B cell (primary cell): ENCODE results near the gene AOPEP. TPM values are rescaled to one million over a fixed set of nuclear protein-coding genes. Genes with fewer than 3 reads are reported as not detected.

ENCODE experiments used
- ATAC-seq: fragments of 200-7000 bp; cut with Tn5 transposase; one replicate; pipeline ENCODE4 v1.10.0; 2021; ENCODE audit warnings: low read depth, mild to moderate bottlenecking, moderate number of reproducible peaks, moderate library complexity
- CTCF ChIA-PET: fragments of 350-600 bp; sonication (Branson Sonifier 250); formaldehyde crosslinking; loops from one replicate; lab custom pipeline; 2021; ENCODE audit warnings: antibody characterized with exemption, inconsistent platforms; lab: Charles Lee
- POLR2A ChIA-PET: fragments of 350-600 bp; sonication (Branson Sonifier 250); formaldehyde crosslinking; loops from one replicate; lab custom pipeline; 2021; ENCODE audit warnings: antibody characterized with exemption; lab: Charles Lee
- DNase-seq: peaks from one replicate; pipeline ENCODE4 v3.0.0; 2013
- H2AFZ ChIP-seq: 2 replicates; pipeline ENCODE4 v1.6.1; 2012; ENCODE audit warnings: mild to moderate bottlenecking, low read depth, low read length; ENCODE audit not compliant: insufficient read depth, poor library complexity, severe bottlenecking
- H3K27ac ChIP-seq, 2 donors: 1 replicate in 1 of 2; 2 replicates in 1 of 2; pipeline ENCODE4 v1.5.1; 2012 to 2013; ENCODE audit warnings: low read length in 2 of 2, mild to moderate bottlenecking in 2 of 2, moderate library complexity in 1 of 2
- H3K27me3 ChIP-seq, 4 experiments: fragments of 200-600 bp in 1 of 4; sonication (generic) in 1 of 4; replicated peaks in 1 of 4; 1 replicate in 2 of 4; 2 replicates in 2 of 4; pipeline versions ENCODE4 v1.6.1 to v1.7.0; 2013 to 2016; ENCODE audit warnings: low read length in 3 of 4, mild to moderate bottlenecking in 2 of 4, mixed read lengths in 1 of 4, moderate library complexity in 1 of 4; ENCODE audit not compliant: insufficient read depth in 4 of 4, control insufficient read depth in 3 of 4; ENCODE audit errors: control extremely low read depth in 1 of 4
- H3K36me3 ChIP-seq, 2 experiments: replicated peaks in 1 of 2; 1 replicate in 1 of 2; 2 replicates in 1 of 2; pipeline versions ENCODE4 v1.6.1 to v1.7.1; 2013; ENCODE audit warnings: low read length in 1 of 2; ENCODE audit not compliant: insufficient read depth in 2 of 2, control insufficient read depth in 1 of 2; ENCODE audit errors: control extremely low read depth in 1 of 2, extremely low read depth in 1 of 2
- H3K4me1 ChIP-seq, 2 donors: fragments of 200-600 bp in 1 of 2; sonication (generic) in 1 of 2; 1 replicate in 1 of 2; 2 replicates in 1 of 2; pipeline versions ENCODE4 v1.5.1 to v1.6.1; 2013 to 2017; ENCODE audit warnings: low read length in 2 of 2; ENCODE audit not compliant: control insufficient read depth in 2 of 2, insufficient read depth in 2 of 2
- H3K4me2 ChIP-seq: replicated peaks from 2 replicates; pipeline ENCODE3; 2012; ENCODE audit warnings: mild to moderate bottlenecking, low read depth, low read length; ENCODE audit not compliant: poor library complexity, severe bottlenecking
- H3K4me3 ChIP-seq, 5 experiments: fragments of 200-600 bp in 1 of 5; sonication (generic) in 1 of 5; 1 replicate in 3 of 5; 2 replicates in 2 of 5; pipeline versions ENCODE4 v1.5.1 to v1.7.0; 2011 to 2016; ENCODE audit warnings: low read length in 4 of 5, mild to moderate bottlenecking in 4 of 5, low read depth in 2 of 5, control low read depth in 1 of 5, moderate library complexity in 1 of 5; ENCODE audit not compliant: insufficient read depth in 1 of 5; ENCODE audit errors: control extremely low read depth in 1 of 5, extremely low read depth in 1 of 5
- H3K79me2 ChIP-seq: fragments of 200-600 bp; sonication (generic); one replicate; pipeline ENCODE4 v1.6.0; 2016; ENCODE audit warnings: low read length; ENCODE audit not compliant: control insufficient read depth, insufficient read depth
- H3K9ac ChIP-seq: fragments of 200-600 bp; sonication (generic); 2 replicates; pipeline ENCODE4 v1.6.1; 2017; ENCODE audit warnings: mild to moderate bottlenecking, low read length, moderate library complexity
- H3K9me3 ChIP-seq, 3 donors: one replicate each; pipeline versions ENCODE4 v1.6.1 to v1.7.1; 2013; ENCODE audit warnings: low read length in 2 of 3; ENCODE audit not compliant: control insufficient read depth in 2 of 3, insufficient read depth in 1 of 3; ENCODE audit errors: control extremely low read depth in 1 of 3
- H4K20me1 ChIP-seq: 2 replicates; pipeline ENCODE4 v1.6.0; 2012; ENCODE audit warnings: mild to moderate bottlenecking, low read length; ENCODE audit not compliant: insufficient read depth, control insufficient read depth, poor library complexity, severe bottlenecking
- H3K27ac Mint-ChIP-seq: one replicate; pipeline ENCODE4 v1.8.0; 2021; ENCODE audit warnings: mixed read lengths
- H3K27me3 Mint-ChIP-seq: one replicate; pipeline ENCODE4 v1.8.0; 2021; ENCODE audit warnings: mixed read lengths
- H3K4me1 Mint-ChIP-seq: one replicate; pipeline ENCODE4 v1.8.0; 2021; ENCODE audit warnings: mixed read lengths
- H3K4me3 Mint-ChIP-seq: one replicate; pipeline ENCODE4 v1.8.0; 2021; ENCODE audit warnings: mixed read lengths
- H3K9me3 Mint-ChIP-seq: one replicate; pipeline ENCODE4 v1.8.0; 2022; ENCODE audit warnings: mixed read lengths; ENCODE audit not compliant: insufficient read depth
- EZH2 ChIP-seq: IDR thresholded peaks from 2 replicates; pipeline ENCODE4 v1.6.1; 2012; ENCODE audit warnings: borderline replicate concordance, low read depth, mild to moderate bottlenecking, moderate library complexity, low read length; ENCODE audit not compliant: insufficient read depth, poor library complexity, severe bottlenecking
- whole genome bisulfite sequencing: methylation state at CpG from one replicate; pipeline ENCODE4 v1.1.5; 2013; ENCODE audit warnings: missing lambda C conversion rate; ENCODE audit not compliant: insufficient coverage; 5-methylcytosine and 5-hydroxymethylcytosine counted together
- intact Hi-C: fragments of 100-400 bp; cut with micrococcal nuclease; formaldehyde crosslinking; loops from one replicate; pipeline ENCODE4 v1.10.0; 2022
- polyA plus RNA-seq: library from polyadenylated mRNA; depleted of rRNA; stranded (reverse); fragments of >200 nt; gene quantifications from 2 replicates; pipeline ENCODE4 v1.2.3, GENCODE V29; 2012
- total RNA-seq, 2 donors: library from RNA; stranded (reverse); fragments of 120-200 nt in 1 of 2; gene quantifications; 1 replicate in 1 of 2; 2 replicates in 1 of 2; pipeline versions ENCODE4 v1.2.3 to v1.2.4, GENCODE V29; 2013 to 2022
- TF ChIP-seq, protein P1 (sequence below): fragments of 200-600 bp; IDR thresholded peaks from one replicate; pipeline ENCODE4 v1.8.0; 2022; ENCODE audit warnings: antibody characterized with exemption, mild to moderate bottlenecking

Gene AOPEP
- total and polyA plus RNA-seq, 2 donors (not counting 1 experiment from before 2014, with no cell fraction given) = 5.1 to 35.8 TPM

DNA sequence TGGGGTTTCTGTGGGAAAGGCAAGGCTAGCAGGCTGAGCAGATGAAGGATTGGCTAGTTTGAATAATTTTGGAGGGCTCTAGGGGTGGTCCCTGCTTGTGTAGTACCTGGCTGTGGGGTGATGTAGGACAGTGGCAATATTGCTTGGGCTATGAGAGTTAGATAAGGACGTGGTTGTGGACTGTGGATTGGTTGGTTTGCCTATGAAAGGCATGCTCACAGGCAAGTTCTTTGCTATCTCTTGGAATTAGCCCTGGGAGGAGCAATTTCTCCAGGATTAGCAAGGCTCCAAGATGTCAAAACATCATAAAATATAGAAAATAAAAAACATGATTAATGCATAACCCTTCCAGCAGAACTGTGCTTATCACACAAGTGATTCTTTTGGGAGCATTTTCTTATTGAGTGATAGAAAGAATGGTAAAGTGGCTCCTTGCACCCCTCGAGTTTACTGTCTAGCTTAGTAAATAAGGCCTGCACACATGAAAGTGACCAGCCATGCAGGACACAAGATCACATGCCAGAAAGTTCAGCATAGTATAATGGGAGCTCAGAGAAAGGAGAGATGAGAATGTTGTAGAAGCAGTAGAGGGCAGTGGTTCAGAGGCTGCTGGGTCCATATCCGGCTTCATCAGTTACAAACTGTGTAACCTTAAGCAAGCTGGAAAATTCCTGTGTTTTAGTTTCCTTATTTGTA, 13.8 kb downstream of the AOPEP start:
- peaks cover 25% of the 10 kb centered on the region for H3K79me2 ChIP-seq
- TF ChIP-seq EZH2 = no peak
- H4K20me1 ChIP-seq = no peaks in the 10 kb centered on the region
- H3K9ac ChIP-seq = no peak overlapping the region
- peaks cover 0 to 1% of the 10 kb centered on the region in 2 experiments for H3K36me3 ChIP-seq
- H3K27ac ChIP-seq = no peak overlapping the region
- Mint-ChIP-seq H3K4me1 (peaks cover 3% of the 10 kb centered on the region), H3K9me3 (no peaks in the 10 kb centered on the region), H3K27me3 (no peaks in the 10 kb centered on the region), H3K27ac (no peak overlapping the region), H3K4me3 (no peak overlapping the region)
- no peak overlapping the region for H2AFZ ChIP-seq
- H3K27me3 ChIP-seq = no peaks in the 10 kb centered on the region
- ATAC-seq (no peak), DNase-seq (no peak)
- intact Hi-C loops = no loop called here
- H3K9me3 ChIP-seq = peaks cover 0 to 3% (median 0%) of the 10 kb centered on the region in 3 donors
- CTCF ChIA-PET = no interaction called here
- no peak overlapping the region for H3K4me3 ChIP-seq
- POLR2A ChIA-PET = no interaction called here
- 72% methylated on average over 2 of the region's 3 CpGs for WGBS
- H3K4me2 ChIP-seq = no peak overlapping the region
- no peaks in the 10 kb centered on the region for H3K4me1 ChIP-seq

DNA sequence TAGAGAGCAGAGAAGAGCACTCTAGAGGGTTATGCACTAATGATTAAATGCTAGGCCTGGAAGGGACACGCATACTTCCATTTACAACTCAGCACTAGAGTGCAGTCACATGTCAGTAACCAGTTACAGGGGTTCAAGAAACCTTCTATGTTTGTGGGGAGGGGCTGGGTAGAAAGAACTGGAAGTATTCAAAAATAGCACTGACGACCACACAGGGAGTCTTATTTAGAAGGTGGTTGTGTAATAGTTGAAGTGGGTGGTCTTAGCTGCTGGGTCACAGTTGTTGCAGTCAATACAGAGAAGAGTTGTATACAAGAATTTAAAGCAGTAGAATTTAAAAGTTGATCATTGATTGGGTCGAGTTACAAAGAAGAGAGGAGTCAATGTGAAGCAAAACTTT, 15.4 kb downstream of the AOPEP start:
- peaks cover 0 to 1% of the 10 kb centered on the region in 2 experiments for H3K36me3 ChIP-seq
- TF ChIP-seq, protein P1, sequence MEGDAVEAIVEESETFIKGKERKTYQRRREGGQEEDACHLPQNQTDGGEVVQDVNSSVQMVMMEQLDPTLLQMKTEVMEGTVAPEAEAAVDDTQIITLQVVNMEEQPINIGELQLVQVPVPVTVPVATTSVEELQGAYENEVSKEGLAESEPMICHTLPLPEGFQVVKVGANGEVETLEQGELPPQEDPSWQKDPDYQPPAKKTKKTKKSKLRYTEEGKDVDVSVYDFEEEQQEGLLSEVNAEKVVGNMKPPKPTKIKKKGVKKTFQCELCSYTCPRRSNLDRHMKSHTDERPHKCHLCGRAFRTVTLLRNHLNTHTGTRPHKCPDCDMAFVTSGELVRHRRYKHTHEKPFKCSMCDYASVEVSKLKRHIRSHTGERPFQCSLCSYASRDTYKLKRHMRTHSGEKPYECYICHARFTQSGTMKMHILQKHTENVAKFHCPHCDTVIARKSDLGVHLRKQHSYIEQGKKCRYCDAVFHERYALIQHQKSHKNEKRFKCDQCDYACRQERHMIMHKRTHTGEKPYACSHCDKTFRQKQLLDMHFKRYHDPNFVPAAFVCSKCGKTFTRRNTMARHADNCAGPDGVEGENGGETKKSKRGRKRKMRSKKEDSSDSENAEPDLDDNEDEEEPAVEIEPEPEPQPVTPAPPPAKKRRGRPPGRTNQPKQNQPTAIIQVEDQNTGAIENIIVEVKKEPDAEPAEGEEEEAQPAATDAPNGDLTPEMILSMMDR = no peak
- no peak for TF ChIP-seq EZH2
- H3K9me3 ChIP-seq = peaks cover 0 to 3% (median 0%) of the 10 kb centered on the region in 3 donors
- Mint-ChIP-seq H3K4me3 (no peak overlapping the region), H3K27me3 (no peaks in the 10 kb centered on the region), H3K27ac (no peak overlapping the region), H3K9me3 (peaks cover 3% of the 10 kb centered on the region), H3K4me1 (peaks cover 14% of the 10 kb centered on the region)
- POLR2A ChIA-PET = no interaction called here
- WGBS = 61% methylated on average over 2 of the region's 3 CpGs
- no peak overlapping the region for H3K9ac ChIP-seq
- no peaks in the 10 kb centered on the region for H3K27me3 ChIP-seq
- H3K79me2 ChIP-seq = peaks cover 16% of the 10 kb centered on the region
- H2AFZ ChIP-seq = no peak overlapping the region
- no peak overlapping the region for H3K4me2 ChIP-seq
- H3K4me3 ChIP-seq = no peak overlapping the region
- H3K4me1 ChIP-seq = peaks cover 7% of the 10 kb centered on the region in 2 donors
- DNase-seq = no peak
- intact Hi-C loops = no loop called here
- CTCF ChIA-PET = no interaction called here
- H4K20me1 ChIP-seq = no peaks in the 10 kb centered on the region
- H3K27ac ChIP-seq = no peak overlapping the region
- ATAC-seq = no peak
